ENCODE data around the gene PIH1D1.

The PIH1D1 gene

GRCh38 chr19:49432141-49433073, 19.2 kb downstream of the PIH1D1 start:
- peak; percentile 57 for DNase-seq

DNA sequence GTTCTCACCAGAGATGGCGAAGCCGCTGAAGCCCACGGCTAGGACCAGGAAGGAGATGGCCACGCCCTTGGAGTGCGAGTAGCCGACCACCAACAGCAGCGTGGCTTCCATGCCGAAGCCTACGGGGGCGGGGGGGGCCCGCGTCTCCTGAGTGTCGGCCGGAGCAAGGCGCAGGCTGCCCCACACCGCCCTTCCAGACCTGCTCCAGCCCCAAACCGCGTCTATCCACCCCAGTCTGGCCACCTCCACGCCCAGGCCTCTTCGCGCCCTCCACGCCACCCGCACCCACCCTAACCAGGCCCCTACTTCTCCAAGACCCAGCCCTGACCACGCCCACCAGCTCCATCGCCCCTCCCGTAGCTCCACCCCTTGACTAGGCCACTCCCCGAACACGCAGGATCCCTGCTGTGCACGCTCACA, 20.3 kb downstream of the PIH1D1 start:
- peak; percentile 38 for DNase-seq

- DNase-seq = peak; percentile 61
These were observed 20.8 kb downstream of the PIH1D1 start for GRCh38 chr19:49430678-49431329.

DNA sequence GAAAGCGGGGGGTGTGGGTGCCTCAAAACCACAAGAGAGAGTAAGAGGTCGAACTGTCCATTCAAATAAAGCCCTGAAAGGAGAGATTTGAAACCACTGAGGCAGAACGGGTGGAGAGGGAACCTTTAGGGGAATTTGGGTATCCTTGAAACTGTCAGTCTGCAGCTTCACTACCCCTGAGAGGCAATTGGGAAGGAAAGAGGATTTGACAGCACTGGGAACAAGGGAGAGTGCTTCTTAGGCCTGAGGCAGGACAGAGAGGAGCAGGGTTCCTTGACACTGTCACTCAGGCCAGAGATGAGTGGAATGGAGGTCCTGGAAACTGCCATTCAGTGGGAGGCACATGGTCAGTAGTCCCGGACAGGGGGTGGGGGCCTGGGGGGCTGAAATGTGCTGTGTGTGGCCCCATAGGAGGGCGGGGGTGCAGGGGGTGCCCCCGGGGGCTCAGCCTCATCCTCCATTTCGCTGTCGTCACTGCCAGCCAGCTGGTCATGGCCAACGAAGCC, 21.4 kb downstream of the PIH1D1 start:
- DNase-seq = no peak

GRCh38 chr19:49428547-49429451, 22.8 kb downstream of the PIH1D1 start:
- no peak for DNase-seq

DNA sequence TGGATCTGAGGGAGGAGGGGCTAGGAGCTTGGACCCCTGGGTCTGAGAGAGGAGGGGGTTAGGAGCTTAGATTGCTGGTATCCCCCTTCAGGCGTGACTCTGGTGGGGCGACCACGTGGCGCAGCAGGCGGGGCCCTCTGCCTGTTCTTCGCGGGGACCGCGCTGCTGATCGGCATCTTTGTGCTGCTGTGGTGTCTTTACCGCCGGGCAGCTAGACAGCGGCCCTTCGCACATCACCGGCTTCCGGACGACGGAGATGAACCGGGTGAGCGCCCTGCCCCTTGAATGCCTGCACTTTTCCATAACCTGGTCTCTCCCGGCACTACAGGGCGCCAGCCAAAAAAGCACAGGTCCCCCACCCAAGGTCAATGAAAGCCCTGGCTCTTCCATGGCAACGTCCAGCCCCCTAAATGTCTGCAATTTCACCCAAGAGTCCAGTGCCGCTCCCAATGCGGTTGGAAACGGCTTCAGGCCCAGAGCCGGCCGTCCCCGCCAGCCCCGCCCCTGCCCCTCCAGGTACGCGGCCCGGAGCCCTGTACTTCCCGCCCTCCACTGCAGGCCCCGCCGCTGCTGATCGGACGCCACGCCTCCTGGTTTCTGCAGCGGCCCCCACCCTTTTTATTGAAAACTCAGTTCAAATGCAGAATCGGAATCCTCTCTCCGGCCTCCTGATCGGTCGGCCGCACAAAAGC, 23.6 kb downstream of the PIH1D1 start:
- DNase-seq = peak; percentile 47

- DNase-seq = no peak
These were observed 24.3 kb downstream of the PIH1D1 start for GRCh38 chr19:49427339-49427738.

DNA sequence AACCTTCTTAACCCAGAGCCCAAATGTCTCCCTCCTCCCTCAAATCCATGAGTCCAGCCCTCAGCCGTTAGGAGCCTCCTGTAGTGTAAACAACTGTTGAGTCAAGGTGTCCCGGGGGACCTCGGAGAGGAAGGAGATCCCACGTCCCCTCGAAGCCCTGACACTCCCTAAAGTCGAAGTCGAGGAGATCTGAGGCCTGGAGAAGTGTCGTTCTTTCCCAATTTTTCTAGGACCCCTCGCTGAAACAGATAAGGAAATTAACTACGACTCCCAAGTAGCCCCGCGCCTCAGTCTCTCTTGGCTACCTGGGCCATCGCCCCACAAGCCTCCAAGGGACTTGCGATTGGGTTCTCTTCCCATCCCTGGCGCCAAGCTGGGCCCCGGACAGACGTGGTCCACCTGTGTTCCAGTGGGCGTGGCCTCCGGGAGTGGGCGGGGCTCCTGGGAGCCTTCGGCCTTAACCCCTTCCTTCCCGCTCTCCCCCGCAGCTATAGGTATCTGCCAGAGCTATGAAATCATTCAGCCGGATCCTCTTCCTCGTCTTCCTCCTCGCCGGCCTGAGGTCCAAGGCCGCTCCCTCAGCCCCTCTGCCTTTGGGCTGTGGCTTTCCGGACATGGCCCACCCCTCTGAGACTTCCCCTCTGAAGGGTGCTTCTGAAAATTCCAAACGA, 25.6 kb downstream of the PIH1D1 start:
- peak; percentile 61 for DNase-seq

DNA sequence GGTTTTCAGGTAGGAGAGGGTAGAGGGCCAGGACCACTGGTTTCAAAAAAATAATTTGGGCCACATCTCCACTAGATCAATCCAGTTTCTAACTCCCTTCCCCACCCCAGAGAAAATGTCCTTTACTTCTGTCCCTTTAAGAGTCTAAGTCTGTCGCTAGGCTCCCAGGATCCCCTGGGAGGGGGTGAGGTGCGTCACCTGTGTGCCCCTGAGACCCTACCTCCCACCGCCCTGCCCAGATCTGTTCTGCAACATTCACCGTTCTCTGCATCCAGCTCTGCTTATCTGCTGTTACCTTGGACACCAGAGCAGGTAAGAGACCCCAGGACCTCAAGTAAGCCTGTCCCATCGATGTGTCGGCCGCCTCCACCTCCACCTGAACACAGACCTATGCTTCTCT, 26.4 kb downstream of the PIH1D1 start, which contains the start of gene GFY:
TSS of gene GFY (plus strand) at position 211 of the 400 bp plus-strand sequence. CDS start 1,043 bp downstream, outside the sequence.
- DNase-seq = no peak

- DNase-seq = no peak
These were observed 27.7 kb downstream of the PIH1D1 start for GRCh38 chr19:49423985-49424303.

GRCh38 chr19:49423071-49423984, 28.3 kb downstream of the PIH1D1 start, which contains the start of gene PTH2:
TSS of gene PTH2 (minus strand) at chr19:49423441. CDS start at chr19:49423339, 102 bp downstream.
- no peak for DNase-seq

DNA sequence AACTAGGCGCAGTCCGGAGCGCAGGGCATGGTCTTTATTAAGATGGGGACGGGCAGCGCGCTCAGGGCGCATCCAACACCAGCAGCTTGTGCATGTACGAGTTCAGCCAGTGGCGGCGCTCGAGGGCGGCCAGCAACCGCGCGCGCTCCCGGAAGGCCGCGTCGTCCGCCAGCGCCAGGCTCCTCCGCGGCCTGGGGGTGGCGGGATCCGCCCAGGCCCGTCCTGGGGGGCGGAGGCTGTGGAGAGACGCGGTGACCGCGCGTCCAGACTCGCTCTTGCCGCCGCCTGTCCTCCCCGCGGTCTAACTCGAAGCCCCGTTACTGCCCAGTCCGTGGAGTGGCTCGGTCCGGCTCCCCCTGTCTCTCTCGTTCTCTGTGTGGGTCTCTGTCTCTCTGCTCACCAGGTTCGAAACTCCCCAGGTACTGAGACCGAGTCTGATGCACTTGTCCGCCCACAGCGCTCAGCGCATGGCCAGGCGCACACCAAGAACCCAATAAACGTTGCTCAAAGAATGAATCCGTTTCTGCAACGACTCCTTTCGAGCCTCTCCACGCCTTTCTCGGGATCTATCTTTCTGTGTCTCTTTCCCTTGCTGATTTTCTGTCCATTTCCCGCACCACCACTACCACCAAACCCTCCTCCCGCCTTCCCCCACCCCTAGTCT, 29.1 kb downstream of the PIH1D1 start:
- DNase-seq = peak; percentile 60

- DNase-seq = no peak
These were observed 29.8 kb downstream of the PIH1D1 start for GRCh38 chr19:49421878-49422202.

DNA sequence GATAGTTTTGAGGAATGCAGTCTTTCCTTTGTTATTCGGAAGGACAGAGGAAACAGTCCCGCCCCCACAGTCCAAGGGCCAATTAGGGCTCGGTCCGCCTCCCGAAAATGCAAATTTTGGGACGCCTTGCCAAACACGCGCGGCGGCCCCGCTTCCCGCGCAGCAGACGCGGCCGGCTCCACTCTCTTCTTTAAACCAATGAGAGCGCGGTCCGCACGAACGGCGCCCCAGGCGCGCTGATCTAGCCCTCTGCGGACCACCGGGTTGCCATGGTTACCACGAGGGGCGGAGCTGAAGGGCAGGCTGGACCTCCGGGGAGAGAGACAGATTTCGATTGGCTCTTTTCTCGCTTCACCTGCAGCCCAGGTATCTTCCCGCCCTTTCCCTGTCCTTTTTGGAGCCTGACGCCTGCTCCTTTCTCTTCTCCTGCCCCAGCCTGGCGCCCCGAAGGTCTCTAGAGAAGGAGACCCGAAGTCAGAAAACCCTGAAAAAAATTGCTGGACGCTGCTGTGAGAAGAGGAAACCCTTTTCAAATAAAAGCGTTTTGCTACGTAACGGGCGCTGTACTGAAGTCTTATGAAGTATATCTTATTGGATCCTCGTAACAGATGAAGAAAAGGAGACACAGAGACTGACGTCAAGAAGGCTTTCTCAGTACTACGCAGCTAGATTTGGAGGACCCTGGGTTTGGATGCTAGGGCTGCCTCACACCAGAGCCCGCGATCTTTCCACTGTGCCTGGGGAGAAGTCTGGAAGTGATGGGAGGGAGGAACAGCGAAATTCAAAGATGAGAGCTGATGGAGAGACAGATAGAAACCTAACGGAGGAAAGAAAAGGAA, 30.4 kb downstream of the PIH1D1 start:
- peak; percentile 74 for DNase-seq

GRCh38 chr19:49420227-49420626, 31.4 kb downstream of the PIH1D1 start:
- no peak for DNase-seq

DNA sequence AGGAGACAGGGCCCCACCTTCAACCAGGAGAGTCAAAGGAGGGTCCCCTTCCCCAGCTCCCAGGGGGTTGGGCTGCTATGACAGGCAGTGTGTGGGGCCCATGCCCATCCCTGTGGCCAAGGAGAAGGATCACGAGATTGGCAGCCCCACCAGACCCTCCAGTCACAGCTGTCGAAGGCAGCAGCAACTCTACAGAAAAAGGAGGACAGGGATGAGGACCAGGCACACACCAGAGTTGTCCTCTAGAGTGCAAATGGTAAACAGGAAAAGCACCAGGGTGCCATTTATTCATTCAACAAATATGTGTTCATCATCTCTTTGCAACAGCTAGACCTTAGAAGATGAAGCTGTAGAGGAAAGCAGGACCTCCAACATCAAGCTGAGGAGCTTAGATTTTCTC, 32.4 kb downstream of the PIH1D1 start:
- no peak for DNase-seq

- DNase-seq = no peak
These were observed 33.1 kb downstream of the PIH1D1 start for GRCh38 chr19:49418511-49418910.

DNA sequence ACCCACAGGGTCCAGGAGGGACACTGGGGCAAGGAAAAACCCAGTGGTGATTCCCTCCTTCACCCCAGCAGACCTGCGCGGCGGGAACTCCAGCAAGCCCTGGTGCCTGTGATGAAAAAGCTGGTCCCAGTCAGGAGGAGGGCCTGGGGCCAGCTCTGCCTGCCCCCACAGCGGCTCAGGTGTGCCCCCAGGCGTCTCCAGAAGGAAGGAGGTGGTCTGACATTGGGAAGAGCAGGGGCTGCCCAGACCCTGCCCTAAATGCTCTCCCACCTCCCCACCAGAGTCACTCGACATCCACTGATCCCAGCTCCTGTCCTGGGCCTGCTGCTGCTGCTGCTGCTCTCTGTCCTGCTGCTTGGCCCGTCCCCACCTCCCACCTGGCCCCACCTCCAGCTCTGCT, 34.5 kb downstream of the PIH1D1 start:
- DNase-seq = no peak

DNA sequence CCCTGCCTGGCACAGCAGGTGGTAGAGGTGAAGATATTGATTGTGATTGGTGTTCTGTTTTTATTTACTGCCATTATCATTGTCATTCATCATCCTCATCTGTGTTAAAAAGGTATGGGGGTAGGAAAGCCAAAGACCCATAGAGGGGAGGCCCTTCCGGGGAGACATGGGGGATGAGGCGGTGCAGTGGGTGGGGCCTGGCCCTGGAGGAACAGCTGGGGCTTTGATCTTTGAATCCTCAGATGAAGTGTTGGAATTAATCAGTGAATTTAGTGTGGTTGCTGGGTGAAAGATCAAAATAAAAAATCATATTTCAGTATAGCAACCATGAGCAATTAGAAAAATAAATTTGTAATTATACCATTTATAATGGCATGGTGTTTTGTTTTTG, 35.8 kb downstream of the PIH1D1 start:
- no peak for DNase-seq
